Lung microvascular endothelial cell (primary cell): ENCODE data around the gene PRELP. TPM values are rescaled to one million over a fixed set of nuclear protein-coding genes. Genes with fewer than 3 reads are reported as not detected.
"Not testable (repeated sequence)": the region's sequence is repeated elsewhere in the genome, so short reads cannot be mapped to it uniquely, and the experiment has no call there.

Experiments
- DNase-seq, 2 donors: peaks; one replicate each; pipeline versions ENCODE4 v3.0.0 to v3.0.0-alpha.2; 2010; ENCODE audit warnings: low read depth in 2 of 2
- total RNA-seq: library from RNA; depleted of rRNA; stranded (reverse); fragments of >200 nt; gene quantifications from 2 replicates; pipeline ENCODE4 v1.2.1, GENCODE V29; 2014

Gene PRELP
- total RNA-seq, 1 donor from 2014 or later: not detected

- no peak for DNase-seq
Measured at GRCh38 chr1:203506858-203507626, 31.4 kb downstream of the PRELP start.

GRCh38 chr1:203507759-203508158, 32.2 kb downstream of the PRELP start:
- DNase-seq: no peak

GRCh38 chr1:203508463-203509073, 33.0 kb downstream of the PRELP start:
- DNase-seq: no peak

- DNase-seq: no peak
Measured at GRCh38 chr1:203509135-203509534, 33.5 kb downstream of the PRELP start.

GRCh38 chr1:203511513-203511912, 35.9 kb downstream of the PRELP start:
- peak; percentile 23 to 82 for DNase-seq

GRCh38 chr1:203511930-203512329, 36.3 kb downstream of the PRELP start:
- peak in 1 of 2 donors; percentile 23 for DNase-seq

GRCh38 chr1:203512517-203512847, 36.9 kb downstream of the PRELP start:
- DNase-seq: no peak

GRCh38 chr1:203512848-203513584, 37.4 kb downstream of the PRELP start:
- DNase-seq: peak; percentile 54 to 94

GRCh38 chr1:203513585-203514031, 38.0 kb downstream of the PRELP start:
- DNase-seq: peak in 1 of 2 donors; percentile 11

- DNase-seq: no peak
Measured at GRCh38 chr1:203516184-203516583, 40.6 kb downstream of the PRELP start.

- DNase-seq: no peak
Measured at GRCh38 chr1:203516906-203517305, 41.3 kb downstream of the PRELP start.

GRCh38 chr1:203517426-203518110, 42.0 kb downstream of the PRELP start:
- DNase-seq: no peak

- DNase-seq: not testable (repeated sequence)
Measured at GRCh38 chr1:203518139-203518538, 42.5 kb downstream of the PRELP start.

GRCh38 chr1:203518541-203518940, 42.9 kb downstream of the PRELP start:
- no peak for DNase-seq

- DNase-seq: no peak
Measured at GRCh38 chr1:203519053-203519840, 43.6 kb downstream of the PRELP start.

- no peak for DNase-seq
Measured at GRCh38 chr1:203519896-203520295, 44.3 kb downstream of the PRELP start.

- DNase-seq: no peak
Measured at GRCh38 chr1:203520315-203520714, 44.7 kb downstream of the PRELP start.

GRCh38 chr1:203521074-203521794, 45.6 kb downstream of the PRELP start:
- DNase-seq: no peak

- no peak for DNase-seq
Measured at GRCh38 chr1:203521812-203522211, 46.2 kb downstream of the PRELP start.

- no peak for DNase-seq
Measured at GRCh38 chr1:203522237-203522636, 46.6 kb downstream of the PRELP start.
